ENCODE results near the gene MSI2.

MSI2 gene

DNA sequence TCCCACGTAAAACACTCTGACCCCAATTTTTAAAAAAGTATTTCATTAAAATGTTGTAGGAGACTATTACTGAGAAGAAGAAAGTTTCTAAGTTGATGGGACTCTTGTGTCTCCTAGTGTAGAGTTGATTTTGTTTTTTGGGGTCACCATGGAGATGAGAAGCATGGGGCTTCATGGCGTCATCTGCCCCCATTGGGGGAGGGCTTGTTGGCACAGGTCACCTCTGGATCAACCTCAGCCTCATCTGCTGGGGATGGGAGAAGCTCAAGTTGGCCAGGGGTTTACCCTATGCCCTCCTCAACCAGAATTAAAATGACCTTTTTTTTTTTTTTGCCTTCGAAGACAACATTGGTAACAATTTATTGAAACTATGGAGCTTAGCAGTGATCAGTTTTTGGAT lies 28.3 kb downstream of the MSI2 start:
- ChIA-PET CTCF (no interaction called here), POLR2A (ENCODE audit: low non-redundant PET) (no interaction called here)
- H3K27ac ChIP-seq, result no peak overlapping the region
- DNase-seq (ENCODE audit: low spot score), result no peak
- TF ChIP-seq, protein P1, sequence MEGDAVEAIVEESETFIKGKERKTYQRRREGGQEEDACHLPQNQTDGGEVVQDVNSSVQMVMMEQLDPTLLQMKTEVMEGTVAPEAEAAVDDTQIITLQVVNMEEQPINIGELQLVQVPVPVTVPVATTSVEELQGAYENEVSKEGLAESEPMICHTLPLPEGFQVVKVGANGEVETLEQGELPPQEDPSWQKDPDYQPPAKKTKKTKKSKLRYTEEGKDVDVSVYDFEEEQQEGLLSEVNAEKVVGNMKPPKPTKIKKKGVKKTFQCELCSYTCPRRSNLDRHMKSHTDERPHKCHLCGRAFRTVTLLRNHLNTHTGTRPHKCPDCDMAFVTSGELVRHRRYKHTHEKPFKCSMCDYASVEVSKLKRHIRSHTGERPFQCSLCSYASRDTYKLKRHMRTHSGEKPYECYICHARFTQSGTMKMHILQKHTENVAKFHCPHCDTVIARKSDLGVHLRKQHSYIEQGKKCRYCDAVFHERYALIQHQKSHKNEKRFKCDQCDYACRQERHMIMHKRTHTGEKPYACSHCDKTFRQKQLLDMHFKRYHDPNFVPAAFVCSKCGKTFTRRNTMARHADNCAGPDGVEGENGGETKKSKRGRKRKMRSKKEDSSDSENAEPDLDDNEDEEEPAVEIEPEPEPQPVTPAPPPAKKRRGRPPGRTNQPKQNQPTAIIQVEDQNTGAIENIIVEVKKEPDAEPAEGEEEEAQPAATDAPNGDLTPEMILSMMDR (conservative IDR thresholded peaks at IDR 0.05; ENCODE audit: low read depth), result no peak

DNA sequence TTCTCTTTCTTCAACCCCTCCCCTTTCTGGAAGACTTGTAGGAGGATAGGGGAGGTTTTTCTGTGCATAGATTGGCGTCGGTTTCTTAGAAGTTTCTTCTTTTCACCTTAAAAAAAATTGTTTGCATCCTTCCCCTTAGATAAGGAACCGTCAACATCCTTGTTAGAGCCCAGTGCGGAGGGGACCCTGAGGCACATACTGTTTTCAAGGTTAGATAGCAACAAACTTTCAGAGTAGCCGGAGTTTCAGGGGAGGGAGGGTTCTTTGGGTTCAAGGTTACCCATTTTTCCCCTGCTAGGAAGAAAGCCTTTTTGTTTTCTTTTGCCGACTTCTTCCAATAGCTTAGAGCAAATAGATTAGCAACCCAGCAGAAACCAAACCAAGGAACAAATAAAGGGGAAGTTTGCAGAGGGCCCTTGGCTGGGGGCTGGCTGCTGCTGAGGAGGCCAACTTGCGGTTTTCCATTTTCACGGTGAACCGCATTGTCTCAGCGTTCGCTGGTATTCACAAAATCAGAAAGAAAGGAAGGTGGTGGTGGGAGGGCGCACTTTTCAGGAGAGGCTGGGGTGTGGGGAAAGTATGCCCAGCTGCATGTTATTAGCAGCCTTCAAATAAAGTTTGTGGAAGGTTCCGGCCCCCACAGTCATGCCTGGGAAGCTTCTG lies 28.8 kb downstream of the MSI2 start:
- CTCF ChIA-PET, result interaction anchor here (0.7 kb wide), 1 partner anchor 60 kb away, joined by 3 read pairs; no protein-coding TSS in a partner anchor
- no peak for DNase-seq (ENCODE audit: low spot score)
- TF ChIP-seq, protein P1 (conservative IDR thresholded peaks at IDR 0.05; ENCODE audit: low read depth), result no peak
- H3K27ac ChIP-seq, result no peak overlapping the region
- POLR2A ChIA-PET (ENCODE audit: low non-redundant PET), result no interaction called here

DNA sequence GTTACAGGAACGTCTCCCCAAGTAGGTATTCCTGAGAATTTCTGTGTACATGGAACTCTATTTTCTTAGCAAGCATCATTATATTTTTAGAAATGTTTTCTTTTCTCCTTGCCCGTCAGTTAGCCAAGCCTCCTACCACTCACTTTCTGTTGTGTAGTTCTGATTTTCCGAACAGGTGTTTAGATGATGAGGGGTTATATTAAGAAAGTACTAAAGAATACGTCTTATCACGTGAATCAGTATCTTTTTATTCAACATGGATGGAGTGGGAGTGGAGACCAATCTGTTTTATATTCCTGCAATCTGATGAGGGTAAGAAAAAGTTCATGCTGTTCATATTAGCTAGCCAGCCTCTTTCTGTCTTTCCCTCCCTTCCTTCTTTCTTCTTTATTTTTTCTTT lies 29.4 kb downstream of the MSI2 start:
- DNase-seq (ENCODE audit: low spot score), result no peak
- TF ChIP-seq, protein P1 (conservative IDR thresholded peaks at IDR 0.05; ENCODE audit: low read depth), result no peak
- POLR2A ChIA-PET (ENCODE audit: low non-redundant PET), result no interaction called here
- CTCF ChIA-PET, result interaction anchor here (0.7 kb wide), 1 partner anchor 134 kb away, joined by 6 read pairs; no protein-coding TSS in a partner anchor
- no peak overlapping the region for H3K27ac ChIP-seq

DNA sequence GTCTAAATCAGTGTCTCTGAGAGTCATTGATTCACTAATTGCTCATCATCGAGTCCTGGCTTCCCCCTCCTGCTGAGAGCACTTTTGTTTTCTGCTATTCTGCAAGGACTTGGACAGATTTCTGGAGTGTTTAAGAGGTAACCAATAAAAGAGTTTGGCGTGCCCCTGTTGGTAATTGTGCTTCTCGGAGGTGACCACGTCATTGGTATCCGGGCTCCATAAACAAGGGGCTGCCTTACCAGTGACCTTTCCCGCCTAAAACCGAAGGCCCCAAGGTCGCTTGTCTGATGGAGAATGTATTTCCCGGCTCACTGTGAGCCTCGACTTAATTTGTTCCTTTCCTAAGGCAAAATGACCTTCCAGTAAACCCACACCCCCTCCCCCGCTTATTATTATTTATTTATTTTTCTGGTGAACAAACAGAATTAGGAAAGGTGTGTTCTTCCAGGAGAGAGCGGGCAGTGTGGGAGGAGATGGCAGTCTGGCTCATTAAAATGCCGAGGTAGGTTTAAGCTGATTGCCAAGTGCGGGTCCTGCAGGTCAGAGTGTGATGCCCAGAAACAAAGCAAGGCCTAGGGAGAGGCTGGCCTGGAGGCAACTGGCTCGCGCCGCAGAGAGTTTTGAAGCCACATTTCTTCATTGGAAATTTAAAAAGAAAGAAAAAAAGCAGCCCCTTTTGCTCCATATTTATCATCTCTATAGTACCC lies 30.2 kb downstream of the MSI2 start:
- no peak overlapping the region for H3K27ac ChIP-seq
- no peak for DNase-seq (ENCODE audit: low spot score)
- ChIA-PET CTCF (interaction anchor here (0.7 kb wide), 1 partner anchor 134 kb away, joined by 6 read pairs; no protein-coding TSS in a partner anchor), POLR2A (ENCODE audit: low non-redundant PET) (no interaction called here)
- TF ChIP-seq, protein P1 (conservative IDR thresholded peaks at IDR 0.05; ENCODE audit: low read depth), result no peak

DNA sequence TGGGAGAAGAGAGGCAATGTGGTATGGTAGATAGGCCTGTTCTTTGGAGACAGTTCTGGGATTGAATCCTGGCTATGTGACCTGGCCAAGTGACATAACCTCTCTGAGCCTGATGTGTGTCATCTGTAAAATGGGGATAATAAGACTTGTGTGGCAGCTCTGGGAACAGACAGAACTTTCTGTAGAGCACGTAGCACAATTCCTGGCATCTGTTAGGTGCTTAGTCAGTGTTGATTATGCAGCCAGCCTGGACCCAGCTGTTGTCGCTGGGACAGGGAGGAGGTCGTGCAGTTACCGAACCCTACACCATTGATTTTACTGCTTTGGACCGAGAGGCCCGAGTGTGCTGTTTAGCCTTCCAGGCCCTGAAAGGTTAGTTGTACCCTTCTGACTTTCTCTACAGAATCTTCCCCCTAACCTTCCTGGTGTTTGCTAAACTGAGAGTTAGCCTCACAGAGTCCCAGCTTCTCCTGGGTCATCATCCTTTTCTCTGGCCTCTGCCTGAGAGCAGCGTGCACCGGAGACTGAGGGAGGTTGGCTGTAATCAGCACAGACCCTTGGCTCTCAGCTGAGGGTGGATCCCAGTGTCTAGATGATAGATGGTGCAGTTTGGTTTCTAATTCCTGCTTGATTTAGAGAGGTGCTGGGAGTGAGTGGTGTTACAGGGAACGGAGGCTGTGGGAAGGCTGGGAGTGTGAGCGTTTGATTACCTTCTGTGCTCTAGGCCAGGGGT lies 31.9 kb downstream of the MSI2 start:
- TF ChIP-seq, protein P1 (conservative IDR thresholded peaks at IDR 0.05; ENCODE audit: low read depth), result no peak
- no peak overlapping the region for H3K27ac ChIP-seq
- ChIA-PET CTCF (no interaction called here), POLR2A (ENCODE audit: low non-redundant PET) (no interaction called here)
- DNase-seq (ENCODE audit: low spot score), result no peak

DNA sequence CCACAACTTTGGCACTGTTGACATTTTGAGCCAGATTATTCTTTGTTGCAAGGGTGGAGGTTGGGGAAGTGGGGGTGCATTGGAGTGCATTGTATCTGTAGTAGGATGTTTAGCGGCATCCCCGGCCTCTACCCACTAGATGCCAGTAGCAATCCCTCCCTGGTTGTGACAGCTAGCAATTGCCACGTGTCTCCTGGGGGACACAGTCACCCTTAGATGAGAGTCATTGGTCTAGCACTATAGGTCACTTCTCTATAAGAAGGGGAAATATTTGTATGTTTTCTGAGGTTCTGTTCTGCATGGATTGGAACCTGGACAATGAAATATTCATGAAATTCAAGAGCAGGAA lies 32.4 kb downstream of the MSI2 start:
- TF ChIP-seq, protein P1 (conservative IDR thresholded peaks at IDR 0.05; ENCODE audit: low read depth), result no peak
- CTCF ChIA-PET, result no interaction called here
- H3K27ac ChIP-seq, result no peak overlapping the region
- POLR2A ChIA-PET (ENCODE audit: low non-redundant PET), result no interaction called here
- DNase-seq (ENCODE audit: low spot score), result no peak
